HG03565 (cell line): Measurements from ENCODE around the gene OLFM1.

Source experiments
- ATAC-seq: cut with Tn5 transposase; IDR thresholded peaks from one replicate; pipeline ENCODE4 v1.9.1; 2021; ENCODE audit warnings: mild to moderate bottlenecking, moderate library complexity; ENCODE audit not compliant: unreplicated experiment

The OLFM1 gene

DNA sequence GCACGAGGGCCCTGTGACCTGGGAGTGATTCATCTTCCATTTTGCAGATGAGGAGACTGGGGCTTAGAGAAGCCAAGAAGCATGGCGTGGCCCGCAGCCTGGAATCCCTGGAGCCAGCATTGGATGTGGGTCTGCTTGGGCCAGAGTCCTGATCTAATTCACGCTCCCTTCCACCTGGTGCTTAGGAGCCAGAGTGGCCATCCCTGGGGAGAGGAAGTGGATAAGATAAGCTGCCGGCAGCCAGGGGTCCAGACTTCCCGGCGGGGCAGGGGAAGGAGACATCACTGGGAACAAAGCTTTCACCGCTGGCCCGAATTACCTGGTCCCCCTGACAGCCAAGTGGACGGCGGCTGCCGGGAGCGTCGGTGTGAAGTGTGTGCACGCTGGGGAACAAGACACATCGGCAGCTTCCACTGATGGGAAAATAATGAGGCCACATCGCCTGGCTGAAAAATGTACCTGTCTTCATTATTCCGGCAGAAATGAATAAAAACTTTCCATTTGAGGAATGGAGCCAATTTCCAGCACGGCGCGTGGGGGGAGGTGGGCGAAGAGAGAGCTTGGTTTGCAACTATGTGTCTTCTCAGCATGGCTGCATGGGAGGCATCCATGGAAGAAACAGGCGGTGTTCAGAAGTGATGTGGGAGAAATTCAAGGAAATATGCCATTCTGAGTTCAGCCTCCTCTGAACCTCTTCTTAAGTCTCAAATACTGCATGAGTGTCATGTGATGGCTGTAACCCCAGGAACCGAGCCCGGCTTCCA lies 78.5 kb downstream of the OLFM1 start:
- no peak for ATAC-seq

DNA sequence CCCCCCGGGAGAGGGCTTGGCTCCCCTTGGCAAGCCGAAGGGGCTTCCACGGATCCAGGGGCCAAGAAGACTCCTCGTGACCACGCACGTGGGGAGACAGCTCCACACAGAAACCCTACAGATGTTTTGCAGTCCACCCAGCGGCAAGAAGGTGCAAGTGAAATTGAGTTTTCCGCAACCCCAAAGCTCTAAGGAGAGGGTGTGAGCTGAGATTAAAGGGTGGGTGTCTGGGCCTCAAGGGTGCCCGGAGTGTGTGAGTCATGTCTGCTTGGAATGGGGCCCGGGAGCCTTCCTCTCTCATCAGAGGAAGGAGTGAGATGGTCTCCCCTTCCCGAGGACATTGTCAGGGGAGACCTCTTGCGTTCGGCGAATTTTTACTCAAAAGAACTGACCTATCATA lies 79.1 kb downstream of the OLFM1 start:
- ATAC-seq = no peak

DNA sequence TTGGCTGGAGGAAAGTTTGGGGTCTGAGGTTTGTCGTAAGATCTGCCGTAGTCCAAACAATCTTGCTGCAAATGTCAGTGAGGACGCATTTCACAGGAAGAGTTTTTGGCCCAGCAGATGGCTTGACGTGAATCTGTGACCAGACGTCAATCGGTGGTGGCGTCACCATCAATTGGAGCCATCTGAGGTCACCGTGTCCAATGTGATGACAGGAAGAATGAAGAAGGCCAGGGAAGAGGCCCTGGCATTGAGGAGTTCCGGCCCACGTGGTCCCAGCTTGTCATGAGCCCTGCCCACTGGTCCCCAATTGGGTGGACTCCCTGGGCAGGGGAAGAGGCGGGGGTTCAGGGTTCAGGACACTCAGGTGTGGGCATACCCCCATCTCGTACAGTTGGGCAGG lies 79.9 kb downstream of the OLFM1 start:
- no peak for ATAC-seq

DNA sequence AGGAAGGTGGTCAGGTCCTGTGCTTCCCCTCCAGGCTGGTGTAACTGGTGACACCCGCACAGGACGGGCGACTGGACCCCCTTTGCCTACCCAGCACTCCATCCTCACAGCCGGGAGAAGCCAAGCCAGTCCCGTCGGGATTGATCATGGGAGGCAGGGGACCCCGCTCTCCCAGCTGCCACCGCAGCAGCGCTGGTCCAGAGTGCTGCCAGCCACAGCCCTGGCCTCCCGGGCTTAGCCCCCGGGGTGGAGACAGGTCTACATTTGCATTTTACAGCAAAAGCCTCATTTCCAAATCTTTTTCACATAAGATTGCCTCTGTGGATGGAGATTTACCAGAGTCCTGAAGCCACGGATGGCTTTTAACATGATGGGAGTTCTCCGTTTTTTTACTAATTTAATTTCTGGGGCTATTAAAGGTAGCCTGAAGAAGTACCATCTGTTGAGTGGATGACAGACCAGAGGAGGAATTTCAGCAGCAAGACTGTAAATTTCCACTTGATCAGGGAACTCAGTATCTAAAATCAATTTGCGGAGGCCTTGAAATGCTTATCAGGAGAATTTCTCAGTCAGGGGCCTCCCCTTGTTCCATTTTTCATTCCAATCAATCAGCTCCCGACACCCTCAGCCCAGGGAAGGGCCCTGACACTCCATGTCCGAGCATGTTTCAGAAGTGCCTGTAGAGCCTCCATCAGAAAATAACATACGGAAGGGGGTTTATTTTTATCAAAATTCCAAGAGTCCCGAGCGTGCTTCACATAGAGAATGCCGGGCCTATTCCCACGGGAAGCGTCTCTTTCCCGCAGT lies 80.6 kb downstream of the OLFM1 start:
- no peak for ATAC-seq

DNA sequence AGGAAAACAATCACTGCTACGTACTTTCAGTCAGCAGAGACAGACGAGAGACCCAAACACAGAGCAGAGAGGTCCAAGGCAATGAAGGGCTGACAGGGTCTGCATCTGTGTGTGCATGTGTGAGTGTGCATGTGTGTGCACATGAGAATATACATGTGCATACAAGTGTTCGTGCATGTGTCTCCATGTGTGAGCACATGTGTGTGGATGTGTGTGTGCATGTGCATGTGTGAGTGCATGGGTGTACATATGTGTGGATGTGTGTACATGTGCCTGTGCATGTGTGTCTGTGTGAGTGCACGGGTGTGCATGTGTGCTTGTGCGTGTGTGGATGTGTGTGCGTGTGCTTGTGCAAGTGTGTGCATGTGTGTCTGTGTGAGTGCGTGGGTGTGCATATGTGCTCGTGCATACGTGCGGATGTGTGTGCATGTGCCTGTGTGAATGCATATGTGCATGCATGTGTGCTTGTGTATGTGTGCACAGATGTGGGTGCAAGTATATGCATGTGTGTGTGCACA lies 82.3 kb downstream of the OLFM1 start:
- no peak for ATAC-seq

DNA sequence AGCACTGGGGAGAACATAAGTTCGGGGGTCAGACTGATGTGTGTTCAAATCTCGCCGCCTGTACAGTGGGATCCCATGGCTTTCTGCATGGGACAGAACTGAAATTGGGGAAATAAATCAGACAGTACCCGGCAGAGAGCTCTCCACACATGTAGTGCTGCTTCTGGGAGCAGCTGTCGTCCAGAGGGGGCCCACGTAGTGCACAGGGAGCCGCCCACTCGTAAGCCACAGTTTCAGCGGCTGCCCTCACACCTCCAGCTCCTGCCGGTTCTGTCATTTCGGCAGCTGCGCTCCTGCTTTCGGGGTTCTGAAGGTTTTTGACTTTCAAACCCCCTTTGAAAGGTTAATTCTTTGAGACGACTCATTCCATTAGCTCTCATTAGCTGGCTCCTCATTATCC lies 83.1 kb downstream of the OLFM1 start:
- ATAC-seq = no peak
